SW 1271 (cell line): ENCODE results near the gene PPP1R14C.

Experiments
- DNase-seq, 2 experiments: peaks; one replicate each; lab custom pipeline; 2025; lab: John Stamatoyannopoulos, UW

Gene PPP1R14C

DNA sequence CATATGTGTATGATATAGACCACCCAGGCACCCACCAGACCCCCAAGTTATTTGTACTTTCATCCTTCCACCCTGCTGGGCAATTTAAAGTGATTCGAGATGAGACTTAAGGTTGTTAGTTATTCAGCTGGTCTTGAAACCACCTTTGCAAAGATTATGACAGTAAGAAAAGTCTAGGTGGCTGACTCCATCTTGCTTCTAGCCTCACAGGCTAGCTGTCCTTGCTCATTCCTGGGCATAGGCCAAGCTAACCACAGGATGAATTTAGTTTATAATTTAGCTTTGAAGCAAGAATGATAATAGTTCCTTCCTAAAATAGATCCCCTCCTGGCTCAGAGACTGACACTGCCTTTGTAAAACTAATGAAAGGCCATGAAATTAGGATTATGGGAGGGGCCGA, 154.0 kb downstream of the PPP1R14C start:
- no peak for DNase-seq

GRCh38 chr6:150297327-150298029, 154.6 kb downstream of the PPP1R14C start:
- no peak for DNase-seq

DNA sequence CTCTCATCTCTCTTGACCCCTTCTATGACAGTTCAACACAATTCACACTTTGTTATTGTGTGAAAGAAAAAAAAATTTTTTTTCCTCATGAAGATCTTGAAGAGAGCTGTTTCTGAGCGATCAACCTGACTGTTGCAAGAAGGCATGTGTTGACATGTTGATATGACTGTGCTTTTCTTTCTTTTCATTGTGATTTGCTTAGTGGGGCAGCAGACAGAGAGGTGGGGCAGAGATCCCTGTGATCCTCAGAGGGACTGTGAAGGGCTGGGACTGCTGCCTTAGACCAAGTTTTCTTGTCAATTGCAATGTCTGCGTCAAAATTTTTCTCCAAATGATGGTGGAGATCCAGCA, 155.2 kb downstream of the PPP1R14C start:
- no peak for DNase-seq

DNA sequence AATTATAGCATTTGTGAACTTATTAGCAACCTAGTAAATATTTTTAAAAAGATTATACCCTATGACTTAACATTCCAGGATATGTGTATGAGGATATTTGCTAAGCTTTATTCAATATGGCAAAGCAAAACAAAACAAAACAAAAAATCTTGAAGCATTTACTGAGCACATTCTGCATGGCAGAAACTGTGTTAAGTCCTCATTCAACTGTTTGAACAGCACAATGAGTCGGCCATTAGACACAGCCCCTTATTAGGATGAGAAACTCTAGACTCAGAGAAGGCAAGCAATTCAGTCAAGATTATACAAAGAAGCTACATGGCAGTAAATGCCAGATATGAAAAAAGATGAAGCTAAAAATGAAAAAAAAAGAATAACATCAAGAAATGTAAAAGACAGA, 155.8 kb downstream of the PPP1R14C start:
- no peak for DNase-seq
